Neural progenitor cell (in vitro differentiated cells): Measurements from ENCODE around the gene TXK. TPM values are rescaled to one million over a fixed set of nuclear protein-coding genes. Genes with fewer than 3 reads are reported as not detected.

Experiments used
- DNase-seq: peaks from one replicate; pipeline ENCODE4 v3.0.0-alpha.2; 2016; ENCODE audit warnings: low spot score
- H2AFZ ChIP-seq: fragments of 200-600 bp; sonication (generic); replicated peaks from 2 replicates; pipeline ENCODE4 v1.6.1; 2016; ENCODE audit warnings: antibody characterized with exemption
- H3F3A ChIP-seq: fragments of 200-600 bp; sonication (generic); 2 replicates; pipeline ENCODE4 v1.6.1; 2016; ENCODE audit warnings: antibody characterized with exemption, low read depth
- H3K27ac ChIP-seq: fragments of 200-600 bp; sonication (generic); 2 replicates; pipeline ENCODE4 v1.5.1; 2016; ENCODE audit warnings: mild to moderate bottlenecking
- H3K27me3 ChIP-seq: fragments of 200-600 bp; sonication (generic); 2 replicates; pipeline ENCODE4 v1.6.1; 2016; ENCODE audit warnings: mild to moderate bottlenecking, moderate library complexity
- H3K36me3 ChIP-seq: fragments of 200-600 bp; sonication (generic); 2 replicates; pipeline ENCODE4 v1.5.1; 2016
- H3K4me1 ChIP-seq: fragments of 200-600 bp; sonication (generic); 2 replicates; pipeline ENCODE4 v1.6.1; 2016; ENCODE audit warnings: mixed run types
- H3K4me2 ChIP-seq: fragments of 200-600 bp; sonication (generic); 2 replicates; pipeline ENCODE4 v1.6.1; 2016
- H3K4me3 ChIP-seq: fragments of 200-600 bp; sonication (generic); 2 replicates; pipeline ENCODE4 v1.5.1; 2016
- H3K79me2 ChIP-seq: fragments of 200-600 bp; sonication (generic); 2 replicates; pipeline ENCODE4 v1.6.1; 2016; ENCODE audit warnings: low read depth
- H3K9ac ChIP-seq: fragments of 200-600 bp; sonication (generic); 2 replicates; pipeline ENCODE4 v1.6.1; 2016
- H3K9me3 ChIP-seq: fragments of 200-600 bp; sonication (generic); 2 replicates; pipeline ENCODE4 v1.5.1; 2016; ENCODE audit warnings: low read depth
- H4K20me1 ChIP-seq: fragments of 200-600 bp; sonication (generic); 2 replicates; pipeline ENCODE4 v1.6.1; 2016; ENCODE audit warnings: low read depth
- H3K27ac Mint-ChIP-seq: 3 replicates; pipeline ENCODE4 v1.8.0; 2021; ENCODE audit warnings: mixed read lengths
- H3K27me3 Mint-ChIP-seq: 2 replicates; pipeline ENCODE4 v1.8.0; 2022; ENCODE audit warnings: low read depth, mild to moderate bottlenecking, inconsistent platforms, moderate library complexity, mixed read lengths; ENCODE audit not compliant: insufficient read depth
- H3K36me3 Mint-ChIP-seq: 3 replicates; pipeline ENCODE4 v1.8.0; 2021; ENCODE audit warnings: mixed read lengths
- H3K4me1 Mint-ChIP-seq: 3 replicates; pipeline ENCODE4 v1.8.0; 2021; ENCODE audit warnings: mixed read lengths
- H3K4me3 Mint-ChIP-seq: 3 replicates; pipeline ENCODE4 v1.8.0; 2021; ENCODE audit warnings: mild to moderate bottlenecking, moderate library complexity, mixed read lengths
- H3K9me3 Mint-ChIP-seq: 3 replicates; pipeline ENCODE4 v1.8.0; 2020; ENCODE audit warnings: mixed read lengths
- CTCF ChIP-seq: fragments of 200-600 bp; sonication (generic); IDR thresholded peaks from 2 replicates; pipeline ENCODE4 v1.5.1; 2017; ENCODE audit warnings: antibody characterized with exemption, mild to moderate bottlenecking
- EZH2 ChIP-seq: fragments of 200-600 bp; sonication (generic); IDR thresholded peaks from 2 replicates; pipeline ENCODE4 v1.6.1; 2017; ENCODE audit warnings: antibody characterized with exemption, mild to moderate bottlenecking, moderate library complexity
- EZH2phosphoT487 ChIP-seq: fragments of 200-600 bp; sonication (generic); IDR thresholded peaks from 2 replicates; pipeline ENCODE4 v1.6.1; 2017; ENCODE audit warnings: antibody characterized with exemption
- total RNA-seq: library from RNA; depleted of rRNA; stranded (reverse); fragments of >200 nt; gene quantifications from 2 replicates; pipeline ENCODE4 v1.2.3, GENCODE V29; 2015; ENCODE audit warnings: low replicate concordance

The TXK gene
- total RNA-seq, 1 donor from 2014 or later: not detected

GRCh38 chr4:48051078-48051477 lies 83.0 kb downstream of the TXK start:
- Mint-ChIP-seq H3K27ac (no peak overlapping the region), H3K4me3 (no peak overlapping the region), H3K9me3 (no peaks in the 10 kb centered on the region), H3K27me3 (peaks cover 3% of the 10 kb centered on the region), H3K36me3 (no peaks in the 10 kb centered on the region), H3K4me1 (no peaks in the 10 kb centered on the region)
- TF ChIP-seq CTCF: no peak
- TF ChIP-seq EZH2: no peak
- no peak for TF ChIP-seq EZH2phosphoT487
- Histone ChIP-seq H3K9me3 (no peaks in the 10 kb centered on the region), H3K4me1 (no peaks in the 10 kb centered on the region), H2AFZ (no peak overlapping the region), H3K79me2 (no peaks in the 10 kb centered on the region), H3K27ac (no peak overlapping the region), H3K4me3 (no peak overlapping the region), H4K20me1 (no peaks in the 10 kb centered on the region), H3K9ac (no peak overlapping the region), H3K36me3 (no peaks in the 10 kb centered on the region), H3K4me2 (no peak overlapping the region), H3K27me3 (no peaks in the 10 kb centered on the region), H3F3A (no peaks in the 10 kb centered on the region)
- no peak for DNase-seq

- H3K4me2 ChIP-seq: no peak overlapping the region
- H3K4me1 ChIP-seq: no peaks in the 10 kb centered on the region
- H3K9me3 ChIP-seq: no peaks in the 10 kb centered on the region
- H3K4me3 Mint-ChIP-seq: no peak overlapping the region
- H3K79me2 ChIP-seq: no peaks in the 10 kb centered on the region
- H4K20me1 ChIP-seq: no peaks in the 10 kb centered on the region
- H3K36me3 ChIP-seq: no peaks in the 10 kb centered on the region
- no peaks in the 10 kb centered on the region for H3F3A ChIP-seq
- no peak for DNase-seq
- H3K9ac ChIP-seq: no peak overlapping the region
- no peaks in the 10 kb centered on the region for H3K9me3 Mint-ChIP-seq
- H3K4me3 ChIP-seq: no peak overlapping the region
- H2AFZ ChIP-seq: no peak overlapping the region
- no peak for TF ChIP-seq EZH2
- no peak for TF ChIP-seq CTCF
- no peak for TF ChIP-seq EZH2phosphoT487
- no peak overlapping the region for H3K27ac ChIP-seq
- no peak overlapping the region for H3K27ac Mint-ChIP-seq
- H3K4me1 Mint-ChIP-seq: no peaks in the 10 kb centered on the region
- no peaks in the 10 kb centered on the region for H3K36me3 Mint-ChIP-seq
- peaks cover 6% of the 10 kb centered on the region for H3K27me3 Mint-ChIP-seq
- H3K27me3 ChIP-seq: no peaks in the 10 kb centered on the region
These were observed 84.6 kb downstream of the TXK start for GRCh38 chr4:48049483-48049882.

- peaks cover 5% of the 10 kb centered on the region for H3K4me1 ChIP-seq
- no peaks in the 10 kb centered on the region for H3K4me1 Mint-ChIP-seq
These were observed 86.2 kb downstream of the TXK start for GRCh38 chr4:48047896-48048295.

More at GRCh38 chr4:48047896-48048295, 86.2 kb downstream of the TXK start:
- no peak for DNase-seq
- Histone ChIP-seq H3K36me3 (no peaks in the 10 kb centered on the region), H2AFZ (no peak overlapping the region), H3K27ac (no peak overlapping the region), H4K20me1 (no peaks in the 10 kb centered on the region), H3K4me3 (no peak overlapping the region), H3K9me3 (no peaks in the 10 kb centered on the region), H3K4me2 (no peak overlapping the region), H3K79me2 (no peaks in the 10 kb centered on the region), H3F3A (peaks cover 7% of the 10 kb centered on the region), H3K9ac (no peak overlapping the region), H3K27me3 (no peaks in the 10 kb centered on the region)
- Mint-ChIP-seq H3K9me3 (no peaks in the 10 kb centered on the region), H3K36me3 (no peaks in the 10 kb centered on the region), H3K27ac (no peak overlapping the region), H3K4me3 (no peak overlapping the region), H3K27me3 (peaks cover 6% of the 10 kb centered on the region)
- TF ChIP-seq EZH2phosphoT487: no peak
- TF ChIP-seq CTCF: no peak
- TF ChIP-seq EZH2: no peak
